OCI-M2 (cell line): ENCODE measurements around the gene SYNE2.
"Not testable (repeated sequence)": the region's sequence is repeated elsewhere in the genome, so short reads cannot be mapped to it uniquely, and the experiment has no call there.

Experiments
- DNase-seq: peaks from one replicate; lab custom pipeline; 2025; ENCODE audit not compliant: unreplicated experiment; lab: John Stamatoyannopoulos, UW

Gene SYNE2

GRCh38 chr14:64190974-64191502 is 338.2 kb downstream of the SYNE2 start:
- no peak for DNase-seq

GRCh38 chr14:64191756-64192155 is 339.0 kb downstream of the SYNE2 start:
- no peak for DNase-seq

- no peak for DNase-seq
These were observed 341.0 kb downstream of the SYNE2 start for GRCh38 chr14:64193821-64194220.

GRCh38 chr14:64194404-64194803 is 341.6 kb downstream of the SYNE2 start:
- DNase-seq: no peak

GRCh38 chr14:64195199-64195598 is 342.4 kb downstream of the SYNE2 start:
- DNase-seq: no peak

GRCh38 chr14:64196056-64196455 is 343.3 kb downstream of the SYNE2 start:
- DNase-seq: no peak

GRCh38 chr14:64196814-64197411 is 344.1 kb downstream of the SYNE2 start:
- DNase-seq: no peak

- no peak for DNase-seq
These were observed 345.2 kb downstream of the SYNE2 start for GRCh38 chr14:64197996-64198395.

GRCh38 chr14:64198486-64198885 is 345.7 kb downstream of the SYNE2 start:
- DNase-seq: no peak

GRCh38 chr14:64200170-64200569 is 347.4 kb downstream of the SYNE2 start:
- DNase-seq: no peak

GRCh38 chr14:64201296-64201695 is 348.5 kb downstream of the SYNE2 start:
- no peak for DNase-seq

- DNase-seq: no peak
These were observed 349.2 kb downstream of the SYNE2 start for GRCh38 chr14:64201921-64202545.

GRCh38 chr14:64202716-64203115 is 349.9 kb downstream of the SYNE2 start:
- no peak for DNase-seq

GRCh38 chr14:64203366-64204006 is 350.7 kb downstream of the SYNE2 start:
- DNase-seq: no peak

- no peak for DNase-seq
These were observed 355.5 kb downstream of the SYNE2 start for GRCh38 chr14:64208261-64208660.

- DNase-seq: no peak
These were observed 356.2 kb downstream of the SYNE2 start for GRCh38 chr14:64208981-64209380.

GRCh38 chr14:64209444-64210131 is 356.8 kb downstream of the SYNE2 start:
- DNase-seq: no peak

GRCh38 chr14:64210216-64210615 is 357.4 kb downstream of the SYNE2 start:
- DNase-seq: no peak

- not testable (repeated sequence) for DNase-seq
These were observed 358.1 kb downstream of the SYNE2 start for GRCh38 chr14:64210912-64211311.

GRCh38 chr14:64212666-64213065 is 359.9 kb downstream of the SYNE2 start:
- no peak for DNase-seq

GRCh38 chr14:64213086-64213485 is 360.3 kb downstream of the SYNE2 start:
- DNase-seq: no peak
